GM23338 (cell line): ENCODE data around the gene OXLD1. TPM values are rescaled to one million over a fixed set of nuclear protein-coding genes. Genes with fewer than 3 reads are reported as not detected.

Source experiments
- ATAC-seq: fragments of 200-7000 bp; cut with Tn5 transposase; 3 replicates; pipeline ENCODE4 v1.9.1; 2020
- DNase-seq: peaks from one replicate; pipeline ENCODE4 v3.0.0-alpha.2; 2015; ENCODE audit warnings: low spot score
- H2AFZ ChIP-seq: fragments of 200-600 bp; sonication (generic); 2 replicates; pipeline ENCODE4 v1.8.0; 2016; ENCODE audit warnings: antibody characterized with exemption, mild to moderate bottlenecking, moderate library complexity
- H3F3A ChIP-seq: fragments of 200-600 bp; sonication (generic); replicated peaks from 2 replicates; pipeline ENCODE4 v1.8.0; 2017; ENCODE audit warnings: antibody characterized with exemption, mixed run types, low read depth
- H3K27ac ChIP-seq: fragments of 200-600 bp; sonication (generic); 2 replicates; pipeline ENCODE4 v1.6.1; 2016; ENCODE audit warnings: low read depth
- H3K27me3 ChIP-seq: fragments of 200-600 bp; sonication (generic); 2 replicates; pipeline ENCODE4 v1.8.0; 2016; ENCODE audit warnings: mild to moderate bottlenecking, mixed run types, moderate library complexity; ENCODE audit not compliant: insufficient read depth
- H3K36me3 ChIP-seq: fragments of 200-600 bp; sonication (generic); 2 replicates; pipeline ENCODE4 v1.8.0; 2016; ENCODE audit warnings: mild to moderate bottlenecking; ENCODE audit not compliant: insufficient read depth
- H3K4me1 ChIP-seq: fragments of 200-600 bp; sonication (generic); 2 replicates; pipeline ENCODE4 v1.8.0; 2016; ENCODE audit warnings: mild to moderate bottlenecking, moderate library complexity; ENCODE audit not compliant: insufficient read depth
- H3K4me2 ChIP-seq: fragments of 200-600 bp; sonication (generic); 2 replicates; pipeline ENCODE4 v1.7.1; 2017; ENCODE audit warnings: mixed run types
- H3K4me3 ChIP-seq: fragments of 200-600 bp; sonication (generic); 2 replicates; pipeline ENCODE4 v1.6.1; 2016; ENCODE audit warnings: mixed run types
- H3K79me2 ChIP-seq: fragments of 200-600 bp; sonication (generic); replicated peaks from 2 replicates; pipeline ENCODE4 v1.8.0; 2017; ENCODE audit warnings: mild to moderate bottlenecking; ENCODE audit not compliant: insufficient read depth
- H3K9me2 ChIP-seq: fragments of 200-600 bp; sonication (generic); 2 replicates; pipeline ENCODE4 v1.8.0; 2017; ENCODE audit not compliant: insufficient read depth
- H4K20me1 ChIP-seq: fragments of 200-600 bp; sonication (generic); replicated peaks from 2 replicates; pipeline ENCODE4 v1.8.0; 2017; ENCODE audit warnings: mild to moderate bottlenecking; ENCODE audit not compliant: insufficient read depth
- H3K27ac Mint-ChIP-seq: 2 replicates; pipeline ENCODE4 v1.8.0; 2020; ENCODE audit warnings: inconsistent platforms, mild to moderate bottlenecking, moderate library complexity, mixed read lengths
- H3K27me3 Mint-ChIP-seq: 3 replicates; pipeline ENCODE4 v1.8.0; 2022; ENCODE audit warnings: low read depth, mild to moderate bottlenecking, moderate library complexity, mixed read lengths, inconsistent platforms; ENCODE audit not compliant: insufficient read depth, poor library complexity
- H3K36me3 Mint-ChIP-seq: 3 replicates; pipeline ENCODE4 v1.8.0; 2021; ENCODE audit warnings: low read depth, mild to moderate bottlenecking, inconsistent platforms, moderate library complexity, mixed read lengths
- H3K4me1 Mint-ChIP-seq: 3 replicates; pipeline ENCODE4 v1.8.0; 2020; ENCODE audit warnings: mild to moderate bottlenecking, inconsistent platforms, mixed read lengths
- H3K4me3 Mint-ChIP-seq: 3 replicates; pipeline ENCODE4 v1.8.0; 2021; ENCODE audit warnings: moderate library complexity, mild to moderate bottlenecking, inconsistent platforms, mixed read lengths
- H3K9me3 Mint-ChIP-seq: 3 replicates; pipeline ENCODE4 v1.8.0; 2020; ENCODE audit warnings: moderate library complexity, mild to moderate bottlenecking, inconsistent platforms, mixed read lengths
- CREB1 ChIP-seq: fragments of 250-450 bp; sonication (Bioruptor Pico); IDR thresholded peaks from 2 replicates; pipeline ENCODE4 v1.5.0; 2020; ENCODE audit warnings: low read depth, mild to moderate bottlenecking, moderate library complexity
- CTCF ChIP-seq, 2 experiments: fragments of 200-600 bp in 1 of 2; sonication (generic) in 1 of 2; conservative IDR thresholded peaks; 2 replicates each; pipeline versions ENCODE4 v1.5.1 to v1.6.1; 2016 to 2017; ENCODE audit warnings: antibody characterized with exemption in 2 of 2, low read depth in 2 of 2, mild to moderate bottlenecking in 2 of 2, moderate library complexity in 1 of 2
- EZH2 ChIP-seq: fragments of 200-600 bp; sonication (generic); IDR thresholded peaks from one replicate; pipeline ENCODE4 v1.8.0; 2017; ENCODE audit warnings: antibody characterized with exemption, mild to moderate bottlenecking, low read depth; ENCODE audit not compliant: unreplicated experiment
- EZH2phosphoT487 ChIP-seq: fragments of 200-600 bp; sonication (generic); IDR thresholded peaks from one replicate; pipeline ENCODE4 v1.8.1; 2018; ENCODE audit warnings: antibody characterized with exemption; ENCODE audit not compliant: unreplicated experiment
- JUNB ChIP-seq: IDR thresholded peaks from one replicate; pipeline ENCODE4 v1.6.1; 2016; ENCODE audit warnings: antibody characterized with exemption; ENCODE audit not compliant: unreplicated experiment
- NANOG ChIP-seq: IDR thresholded peaks from 2 replicates; pipeline ENCODE4 v1.6.1; 2016; ENCODE audit warnings: antibody characterized with exemption, borderline replicate concordance
- POLR2AphosphoS5 ChIP-seq: IDR thresholded peaks from 2 replicates; pipeline ENCODE4 v1.6.1; 2016; ENCODE audit warnings: antibody characterized with exemption, low read depth
- ZNF114 ChIP-seq: fragments of 250-450 bp; sonication (Bioruptor Pico); IDR thresholded peaks from 2 replicates; pipeline ENCODE4 v1.5.0; 2020; ENCODE audit warnings: mild to moderate bottlenecking, moderate library complexity
- ZNF331 ChIP-seq: fragments of 250-450 bp; sonication (Bioruptor Pico); IDR thresholded peaks from 2 replicates; pipeline ENCODE4 v1.5.0; 2020; ENCODE audit warnings: low read depth, mild to moderate bottlenecking, moderate library complexity
- ZNF462 ChIP-seq: fragments of 250-450 bp; sonication (Bioruptor Pico); IDR thresholded peaks from 2 replicates; pipeline ENCODE4 v1.5.0; 2020; ENCODE audit warnings: mild to moderate bottlenecking, moderate library complexity
- polyA plus RNA-seq: library from polyadenylated mRNA; unstranded; fragments of >200 nt; fragmentation: Nextera tagmentation; extraction: Ambion mirVana; gene quantifications from 2 replicates; pipeline ENCODE4 v1.2.1, GENCODE V29; 2016
- total RNA-seq: library from RNA; depleted of rRNA; stranded (reverse); fragments of >200 nt; shearing (Covaris generic); gene quantifications from 2 replicates; pipeline ENCODE4 v1.2.3, GENCODE V29; 2014

The OXLD1 gene
- total and polyA plus RNA-seq, 2 experiments from 2014 or later, result 46.0 to 64.9 TPM

DNA sequence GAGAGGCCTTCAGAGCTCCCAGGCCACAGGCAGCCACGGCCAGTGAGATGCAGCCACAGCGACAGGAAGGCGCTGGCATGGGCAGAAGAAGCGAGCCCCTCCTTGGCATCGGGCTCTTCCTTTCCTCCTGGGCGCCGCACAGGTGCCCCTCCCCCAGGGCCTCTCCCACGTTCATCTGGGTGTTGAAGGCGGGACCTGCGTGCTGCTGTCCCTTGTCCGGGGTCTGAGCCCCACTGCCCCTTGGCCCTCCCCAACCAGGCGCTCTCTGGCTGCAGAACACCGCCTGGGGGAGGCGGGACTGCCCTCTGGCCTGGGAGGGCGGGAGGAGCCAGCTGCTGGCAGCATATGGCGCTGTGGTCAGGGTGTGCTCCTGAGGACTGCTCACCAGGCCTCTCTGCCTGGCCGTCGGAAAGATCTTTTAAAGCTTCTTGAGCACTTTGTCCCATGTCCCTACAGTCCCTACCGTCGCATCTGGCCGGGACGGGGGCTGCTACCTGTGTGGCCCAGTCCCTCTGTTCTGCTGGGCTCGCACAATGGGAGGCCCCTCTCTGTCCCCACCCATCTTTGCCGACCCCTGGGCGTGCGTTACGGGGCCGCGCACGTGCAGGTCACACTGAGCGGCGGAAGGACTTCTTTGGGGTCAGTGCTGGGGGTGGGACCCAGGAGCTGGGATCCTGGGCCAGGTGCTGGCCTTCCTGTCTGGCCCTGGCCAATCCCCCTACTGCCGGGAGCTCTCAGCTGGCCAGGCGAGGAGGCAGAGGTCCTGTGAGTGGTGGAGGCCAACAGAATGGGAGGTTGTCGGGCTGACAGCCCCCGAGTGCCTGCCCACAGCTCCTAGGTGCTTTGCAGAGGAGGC is 47.4 kb upstream of the OXLD1 start:
- H3K4me3 ChIP-seq, result peak overlapping the region; percentile 77; the same call in 1 of the 2 replicates
- H3K4me3 Mint-ChIP-seq, result peak overlapping the region; percentile 89

DNA sequence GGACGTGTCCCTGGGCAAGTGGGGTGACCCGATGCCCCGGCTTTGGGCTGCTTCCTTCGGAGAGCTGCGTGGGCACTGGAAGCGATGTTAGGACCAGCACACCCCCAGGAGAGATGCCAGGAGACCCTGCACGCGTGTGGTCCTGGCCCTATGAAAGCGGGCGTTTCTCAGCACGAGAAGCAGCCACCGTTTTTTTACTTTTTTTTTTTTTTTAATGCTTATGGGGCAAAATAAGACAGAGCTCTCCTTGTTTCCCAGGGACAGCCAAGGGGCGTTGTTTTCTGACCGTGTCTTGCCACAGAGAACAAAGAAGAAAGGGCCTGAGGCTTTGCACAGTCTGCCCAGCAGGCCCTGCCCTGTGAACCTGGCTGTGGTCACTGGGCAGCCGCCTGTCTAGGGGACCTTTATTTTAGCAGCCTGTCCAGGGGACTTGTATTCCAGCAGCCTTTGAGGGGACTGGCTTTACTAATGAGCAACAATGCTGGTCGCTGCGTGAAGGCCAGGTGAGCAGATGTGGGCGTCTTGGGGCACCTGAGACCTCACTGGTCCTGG is 46.7 kb upstream of the OXLD1 start:
- DNase-seq (no peak), ATAC-seq (no peak)
- H3K9me3 Mint-ChIP-seq, result no peaks in the 10 kb centered on the region
- peaks cover 25% of the 10 kb centered on the region for H3K4me1 Mint-ChIP-seq
- peaks cover 6% of the 10 kb centered on the region for H3K36me3 Mint-ChIP-seq
- H3K4me3 Mint-ChIP-seq, result peak overlapping the region; percentile 89
- Histone ChIP-seq H4K20me1 (no peaks in the 10 kb centered on the region), H3K4me1 (peaks cover 24% of the 10 kb centered on the region; the same call in 1 of the 2 replicates), H3K27ac (no peak overlapping the region), H3F3A (peaks cover 22% of the 10 kb centered on the region), H2AFZ (no peak overlapping the region), H3K4me2 (peak overlapping the region; percentile 93), H3K79me2 (peaks cover 13% of the 10 kb centered on the region), H3K27me3 (no peaks in the 10 kb centered on the region), H3K9me2 (no peaks in the 10 kb centered on the region), H3K4me3 (peak overlapping the region; percentile 77), H3K36me3 (no peaks in the 10 kb centered on the region)
- peaks cover 20% of the 10 kb centered on the region for H3K27me3 Mint-ChIP-seq
- peak overlapping the region; percentile 59; the same call in 1 of the 2 replicates for H3K27ac Mint-ChIP-seq
- TF ChIP-seq ZNF462 (CRISPR knock-in tag) (no peak), NANOG (no peak), CTCF (conservative IDR thresholded peaks at IDR 0.05; ENCODE audit: low read depth in 2 of 2) (no peak), ZNF331 (CRISPR knock-in tag) (no peak), CREB1 (CRISPR knock-in tag) (no peak), POLR2AphosphoS5 (no peak), JUNB (no peak), EZH2phosphoT487 (no peak), ZNF114 (CRISPR knock-in tag) (no peak), EZH2 (no peak)

More for the DNA sequence above, 47.4 kb upstream of the OXLD1 start:
- H3K36me3 Mint-ChIP-seq, result peaks cover 7% of the 10 kb centered on the region
- Histone ChIP-seq H3K4me1 (peaks cover 24% of the 10 kb centered on the region; the same call in 1 of the 2 replicates), H2AFZ (no peak overlapping the region), H3K4me2 (peak overlapping the region; percentile 93), H3K36me3 (no peaks in the 10 kb centered on the region), H3K79me2 (peaks cover 13% of the 10 kb centered on the region), H4K20me1 (no peaks in the 10 kb centered on the region), H3K9me2 (no peaks in the 10 kb centered on the region), H3K27me3 (no peaks in the 10 kb centered on the region), H3F3A (peaks cover 15% of the 10 kb centered on the region), H3K27ac (no peak overlapping the region)
- ATAC-seq (no peak; the same call in 2 of the 3 replicates), DNase-seq (no peak)
- H3K9me3 Mint-ChIP-seq, result no peaks in the 10 kb centered on the region
- TF ChIP-seq EZH2phosphoT487, result no peak
- peaks cover 25% of the 10 kb centered on the region for H3K4me1 Mint-ChIP-seq
- no peak overlapping the region for H3K27ac Mint-ChIP-seq
- H3K27me3 Mint-ChIP-seq, result peaks cover 20% of the 10 kb centered on the region
